HepG2 (cell line): ENCODE data around the gene KMT2B. TPM values are rescaled to one million over a fixed set of nuclear protein-coding genes. Genes with fewer than 3 reads are reported as not detected.
A peak's percentile ranks its signal among the peaks of the same experiment; 100 is the strongest.

Source experiments
- ATAC-seq: fragments of 200-7000 bp; cut with Tn5 transposase; 3 replicates; pipeline ENCODE4 v1.9.1; 2020; ENCODE audit warnings: mild to moderate bottlenecking, moderate library complexity
- BruUV-seq: library from RNA; stranded (reverse); fragments of 400-500 nt; replicated peaks from 2 replicates; lab custom pipeline; 2021; lab: Mats Ljungman, UMichigan
- CTCF ChIA-PET: fragments of 300-600 bp; formaldehyde crosslinking; extraction: SDS; loops from one replicate; lab custom pipeline; 2021; ENCODE audit warnings: low total read pairs, inconsistent platforms, low intra/inter-chr PET ratio; lab: Yijun Ruan, JAX
- POLR2A ChIA-PET: fragments of 350-600 bp; sonication (Branson Sonifier 250); formaldehyde crosslinking; loops from one replicate; lab custom pipeline; 2020; ENCODE audit warnings: antibody characterized with exemption, inconsistent platforms; lab: Yijun Ruan, JAX
- DNase-seq: peaks from one replicate; pipeline ENCODE4 v3.0.0-alpha.2; 2015; ENCODE audit warnings: low spot score
- FAIRE-seq: peaks from 3 replicates; lab custom pipeline; 2011; peaks lifted over from hg19 to GRCh38; lab: Jason Lieb, UNC
- H2AFZ ChIP-seq: one replicate; pipeline ENCODE4 v1.6.1; 2011; ENCODE audit warnings: low read length, inconsistent platforms
- H3K27ac ChIP-seq: fragments of 300-600 bp; 3 replicates; pipeline ENCODE4 v1.8.0; 2011; ENCODE audit warnings: mixed run types, mild to moderate bottlenecking, mixed read lengths, low read length, inconsistent platforms; ENCODE audit not compliant: insufficient read depth; ENCODE audit errors: extremely low read length
- H3K27me3 ChIP-seq, 2 experiments: fragments of 200-600 bp in 1 of 2; 2 replicates in 1 of 2; 3 replicates in 1 of 2; pipeline versions ENCODE4 v1.6.0 to v1.8.0; 2011; ENCODE audit warnings: low read length in 2 of 2, mild to moderate bottlenecking in 2 of 2, moderate library complexity in 2 of 2, inconsistent platforms in 1 of 2; ENCODE audit not compliant: insufficient read depth in 2 of 2, control insufficient read depth in 1 of 2
- H3K36me3 ChIP-seq, 2 experiments: fragments of 200-600 bp in 1 of 2; replicated peaks in 1 of 2; 2 replicates in 1 of 2; 3 replicates in 1 of 2; pipeline versions ENCODE4 v1.5.1 to v1.8.0; 2011; ENCODE audit warnings: low read length in 2 of 2, inconsistent platforms in 1 of 2; ENCODE audit not compliant: insufficient read depth in 2 of 2, control insufficient read depth in 1 of 2
- H3K4me1 ChIP-seq: 2 replicates; pipeline ENCODE4 v1.5.1; 2012; ENCODE audit warnings: low read length, inconsistent platforms; ENCODE audit not compliant: insufficient read depth
- H3K4me2 ChIP-seq: 2 replicates; pipeline ENCODE4 v1.6.0; 2011; ENCODE audit warnings: low read depth, low read length, inconsistent platforms
- H3K4me3 ChIP-seq, 3 experiments: fragments of 200-600 bp in 1 of 3; sonication (generic), shearing (Covaris generic) in 1 of 3; replicated peaks in 1 of 3; 2 replicates each; pipeline ENCODE4 v1.5.1; 2011 to 2016; ENCODE audit warnings: low read length in 3 of 3, inconsistent platforms in 2 of 3, low read depth in 2 of 3, mild to moderate bottlenecking in 2 of 3, control low read depth in 1 of 3, mixed read lengths in 1 of 3; ENCODE audit not compliant: insufficient read depth in 1 of 3
- H3K79me2 ChIP-seq: one replicate; pipeline ENCODE4 v1.6.1; 2011; ENCODE audit warnings: low read length, inconsistent platforms; ENCODE audit not compliant: insufficient read depth
- H3K9ac ChIP-seq: 2 replicates; pipeline ENCODE4 v1.6.0; 2011; ENCODE audit warnings: mild to moderate bottlenecking, low read depth, low read length, inconsistent platforms; ENCODE audit not compliant: insufficient read depth
- H3K9me3 ChIP-seq: 2 replicates; pipeline ENCODE4 v1.5.1; 2012; ENCODE audit warnings: mild to moderate bottlenecking, low read length
- H4K20me1 ChIP-seq: 2 replicates; pipeline ENCODE4 v1.6.0; 2011; ENCODE audit warnings: inconsistent platforms, mild to moderate bottlenecking, low read length, moderate library complexity; ENCODE audit not compliant: insufficient read depth
- CREB1 ChIP-seq, 2 experiments: fragments of 450-650 bp in 1 of 2; IDR thresholded peaks; 2 replicates each; pipeline ENCODE4 v1.6.1; 2016 to 2017; ENCODE audit warnings: control low read depth in 1 of 2, mild to moderate bottlenecking in 1 of 2, missing compliant biosample characterization in 1 of 2, missing genetic modification characterization in 1 of 2
- GPN1 ChIP-seq: sonication (generic); formaldehyde crosslinking; IDR thresholded peaks from 2 replicates; pipeline ENCODE4 v1.5.1; 2020; ENCODE audit warnings: missing genetic modification reagents, borderline replicate concordance
- ISL2 ChIP-seq: sonication (generic); formaldehyde crosslinking; IDR thresholded peaks from 2 replicates; pipeline ENCODE4 v1.5.0; 2020; ENCODE audit warnings: missing genetic modification reagents
- MED13 ChIP-seq: sonication (generic); formaldehyde crosslinking; IDR thresholded peaks from 2 replicates; pipeline ENCODE4 v1.5.0; 2020; ENCODE audit warnings: missing genetic modification reagents
- RFXAP ChIP-seq: sonication (generic); formaldehyde crosslinking; IDR thresholded peaks from 2 replicates; pipeline ENCODE4 v1.4.0; 2020; ENCODE audit warnings: missing genetic modification reagents, borderline replicate concordance
- SOX5 ChIP-seq: IDR thresholded peaks from 2 replicates; pipeline ENCODE4 v1.6.1; 2016; ENCODE audit warnings: borderline replicate concordance
- SP140L ChIP-seq: sonication (generic); formaldehyde crosslinking; IDR thresholded peaks from 2 replicates; pipeline ENCODE4 v1.4.0; 2020; ENCODE audit warnings: missing genetic modification reagents, borderline replicate concordance
- U2AF1 ChIP-seq: fragments of 200-400 bp; formaldehyde crosslinking; optimal IDR thresholded peaks from 2 replicates; pipeline ENCODE3; 2017; ENCODE audit warnings: mild to moderate bottlenecking, low read depth, low read length
- ZMYM3 ChIP-seq: sonication (generic); formaldehyde crosslinking; IDR thresholded peaks from 2 replicates; pipeline ENCODE4 v1.5.1; 2020; ENCODE audit warnings: mild to moderate bottlenecking, missing genetic modification reagents
- ZNF331 ChIP-seq: sonication (generic); formaldehyde crosslinking; IDR thresholded peaks from 2 replicates; pipeline ENCODE4 v1.4.0; 2020; ENCODE audit warnings: missing genetic modification reagents
- ZNF704 ChIP-seq: sonication (generic); formaldehyde crosslinking; IDR thresholded peaks from 2 replicates; pipeline ENCODE4 v1.8.1; 2023; ENCODE audit warnings: mild to moderate bottlenecking, inconsistent platforms, moderate library complexity, missing genetic modification reagents, borderline replicate concordance
- ZNF768 ChIP-seq: sonication (generic); formaldehyde crosslinking; IDR thresholded peaks from 2 replicates; pipeline ENCODE4 v1.4.0; 2020; ENCODE audit warnings: missing genetic modification reagents
- WGBS: methylation state at CpG from one replicate; pipeline ENCODE4 v1.1.6; 2017; ENCODE audit warnings: low lambda C conversion rate; 5-methylcytosine and 5-hydroxymethylcytosine counted together
- in situ Hi-C: cut with HindIII; loops from 2 replicates; pipeline ENCODE4 v1.10.0; 2017; ENCODE audit warnings: low pct_unique_long_range_greater_than_20kb; ENCODE audit not compliant: extremely low pct_ligation_motif_present
- intact Hi-C: fragments of 100-400 bp; cut with micrococcal nuclease; formaldehyde crosslinking; loops from one replicate; pipeline ENCODE4 v1.10.0; 2022; ENCODE audit not compliant: unreplicated experiment
- polyA plus RNA-seq, 8 experiments: library from polyadenylated mRNA; depleted of rRNA in 3 of 8; stranded (reverse) in 7 of 8; unstranded in 1 of 8; fragments of >200 nt; fragmentation: Illumina TruSeq in 4 of 8; extraction: Trizol in 4 of 8; gene quantifications; 2 replicates each; pipeline versions ENCODE4 v1.2.1 to v1.2.3, GENCODE V29; 2011 to 2016; ENCODE audit warnings: low read depth in 4 of 8, missing spikeins in 1 of 8, mixed read lengths in 1 of 8; ENCODE audit not compliant: insufficient read depth in 1 of 8
- total RNA-seq, 5 experiments: library from RNA; depleted of rRNA; stranded (reverse); fragments of >200 nt; fragmentation: Illumina TruSeq; extraction: Trizol; gene quantifications; 2 replicates each; pipeline ENCODE4 v1.2.3, GENCODE V29; 2016; ENCODE audit warnings: low read depth in 1 of 5

Gene KMT2B
- total and polyA plus RNA-seq, 2 of the 13 experiments (the other 11 are each of a cell fraction or from before 2014, with no cell fraction given), result 6.2 to 16.9 TPM

GRCh38 chr19:35675589-35676140 is 42.1 kb upstream of the KMT2B start:
- 32% methylated on average over 14 of the region's 15 CpGs for WGBS

GRCh38 chr19:35689836-35690235 is 28.0 kb upstream of the KMT2B start:
- Histone ChIP-seq H3K4me1 (peaks cover 10% of the 10 kb centered on the region), H3K4me2 (peak overlapping the region; percentile 53; the same call in 1 of the 2 replicates), H3K27ac (no peak overlapping the region), H3K4me3 (no peak overlapping the region), H4K20me1 (no peaks in the 10 kb centered on the region), H3K79me2 (no peaks in the 10 kb centered on the region), H3K36me3 (no peaks in the 10 kb centered on the region), H3K9me3 (no peaks in the 10 kb centered on the region), H3K9ac (no peak overlapping the region), H3K27me3 (no peaks in the 10 kb centered on the region), H2AFZ (no peak overlapping the region)
- FAIRE-seq (no peak), ATAC-seq (no peak), DNase-seq (no peak)
- 16% methylated on average over 4 of the region's 4 CpGs for WGBS
- no TSS peak for BruUV-seq
- TF ChIP-seq SP140L (CRISPR knock-in tag) (no peak), SOX5 (CRISPR knock-in tag) (no peak)
- intact Hi-C loops (loop anchor here (10.0 kb wide), 2 partner anchors 55 to 125 kb away; partner anchors contain the start of genes IGFLR1, LIN37, PRODH2 and PSENEN), in situ Hi-C loops (loop anchor here (10.0 kb wide), 1 partner anchor 125 kb away; the partner anchor contains the start of gene PRODH2)
- ChIA-PET POLR2A (interaction anchor here (1.9 to 2.1 kb wide), 2 partner anchors 13 to 42 kb away, joined by 7 to 9 read pairs; partner anchors contain the start of gene COX6B1), CTCF (no interaction called here)

More at GRCh38 chr19:35675589-35676140, 42.1 kb upstream of the KMT2B start:
- TF ChIP-seq ZNF768 (CRISPR knock-in tag) (peak; percentile 98), ZNF704 (CRISPR knock-in tag) (no peak), ISL2 (CRISPR knock-in tag) (no peak), ZMYM3 (CRISPR knock-in tag) (peak; percentile 73), U2AF1 (no peak), ZNF331 (CRISPR knock-in tag) (no peak), CREB1 (IDR thresholded peaks at IDR 0.05) (no peak), CREB1 (CRISPR knock-in tag; IDR thresholded peaks at IDR 0.05) (no peak), MED13 (CRISPR knock-in tag) (no peak), RFXAP (CRISPR knock-in tag) (no peak), GPN1 (CRISPR knock-in tag) (no peak)
- TF ChIP-seq, all 625 proteins: peak for 2
- no peak for DNase-seq
- Histone ChIP-seq H3K27me3 (no peaks in the 10 kb centered on the region), H3K4me3 (no peak overlapping the region), H3K36me3 (no peaks in the 10 kb centered on the region), H3K9me3 (no peaks in the 10 kb centered on the region), H3K9ac (no peak overlapping the region), H2AFZ (no peak overlapping the region), H3K4me2 (no peak overlapping the region), H3K79me2 (no peaks in the 10 kb centered on the region), H3K27ac (no peak overlapping the region), H3K4me1 (peaks cover 30% of the 10 kb centered on the region), H4K20me1 (no peaks in the 10 kb centered on the region)
- no peak for FAIRE-seq
- POLR2A ChIA-PET, result no interaction called here
- no peak for ATAC-seq
- no TSS peak for BruUV-seq
- in situ Hi-C loops, result no loop called here
- CTCF ChIA-PET, result no interaction called here
- intact Hi-C loops, result no loop called here
